ENCODE data around the gene PTGS1.
A peak's percentile ranks its signal among the peaks of the same experiment; 100 is the strongest.
"Not testable (repeated sequence)": the region's sequence is repeated elsewhere in the genome, so short reads cannot be mapped to it uniquely, and the experiment has no call there.

Gene PTGS1

GRCh38 chr9:122402403-122402871 is 31.6 kb downstream of the PTGS1 start:
- peak; percentile 59 for DNase-seq

GRCh38 chr9:122402874-122403273 is 32.0 kb downstream of the PTGS1 start:
- DNase-seq = no peak

GRCh38 chr9:122403381-122404000 is 32.7 kb downstream of the PTGS1 start:
- DNase-seq = no peak

- DNase-seq = not testable (repeated sequence)
These were observed 34.7 kb downstream of the PTGS1 start for GRCh38 chr9:122405304-122406069.

- DNase-seq = no peak
These were observed 35.5 kb downstream of the PTGS1 start for GRCh38 chr9:122406070-122406890.

- not testable (repeated sequence) for DNase-seq
These were observed 43.3 kb downstream of the PTGS1 start for GRCh38 chr9:122414108-122414507.

GRCh38 chr9:122418016-122418415 is 47.2 kb downstream of the PTGS1 start:
- no peak for DNase-seq

GRCh38 chr9:122420315-122420714 is 49.5 kb downstream of the PTGS1 start:
- DNase-seq = no peak

- no peak for DNase-seq
These were observed 54.3 kb downstream of the PTGS1 start for GRCh38 chr9:122425087-122425486.

GRCh38 chr9:122426723-122427122 is 55.9 kb downstream of the PTGS1 start:
- DNase-seq = no peak

- no peak for DNase-seq
These were observed 71.7 kb downstream of the PTGS1 start for GRCh38 chr9:122442568-122442967.

- DNase-seq = no peak
These were observed 73.4 kb downstream of the PTGS1 start for GRCh38 chr9:122444041-122444733.
